ENCODE measurements around the gene CAMSAP2.

CAMSAP2 gene, protein sequence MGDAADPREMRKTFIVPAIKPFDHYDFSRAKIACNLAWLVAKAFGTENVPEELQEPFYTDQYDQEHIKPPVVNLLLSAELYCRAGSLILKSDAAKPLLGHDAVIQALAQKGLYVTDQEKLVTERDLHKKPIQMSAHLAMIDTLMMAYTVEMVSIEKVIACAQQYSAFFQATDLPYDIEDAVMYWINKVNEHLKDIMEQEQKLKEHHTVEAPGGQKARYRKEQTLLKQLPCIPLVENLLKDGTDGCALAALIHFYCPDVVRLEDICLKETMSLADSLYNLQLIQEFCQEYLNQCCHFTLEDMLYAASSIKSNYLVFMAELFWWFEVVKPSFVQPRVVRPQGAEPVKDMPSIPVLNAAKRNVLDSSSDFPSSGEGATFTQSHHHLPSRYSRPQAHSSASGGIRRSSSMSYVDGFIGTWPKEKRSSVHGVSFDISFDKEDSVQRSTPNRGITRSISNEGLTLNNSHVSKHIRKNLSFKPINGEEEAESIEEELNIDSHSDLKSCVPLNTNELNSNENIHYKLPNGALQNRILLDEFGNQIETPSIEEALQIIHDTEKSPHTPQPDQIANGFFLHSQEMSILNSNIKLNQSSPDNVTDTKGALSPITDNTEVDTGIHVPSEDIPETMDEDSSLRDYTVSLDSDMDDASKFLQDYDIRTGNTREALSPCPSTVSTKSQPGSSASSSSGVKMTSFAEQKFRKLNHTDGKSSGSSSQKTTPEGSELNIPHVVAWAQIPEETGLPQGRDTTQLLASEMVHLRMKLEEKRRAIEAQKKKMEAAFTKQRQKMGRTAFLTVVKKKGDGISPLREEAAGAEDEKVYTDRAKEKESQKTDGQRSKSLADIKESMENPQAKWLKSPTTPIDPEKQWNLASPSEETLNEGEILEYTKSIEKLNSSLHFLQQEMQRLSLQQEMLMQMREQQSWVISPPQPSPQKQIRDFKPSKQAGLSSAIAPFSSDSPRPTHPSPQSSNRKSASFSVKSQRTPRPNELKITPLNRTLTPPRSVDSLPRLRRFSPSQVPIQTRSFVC (N-terminal part only)

DNA sequence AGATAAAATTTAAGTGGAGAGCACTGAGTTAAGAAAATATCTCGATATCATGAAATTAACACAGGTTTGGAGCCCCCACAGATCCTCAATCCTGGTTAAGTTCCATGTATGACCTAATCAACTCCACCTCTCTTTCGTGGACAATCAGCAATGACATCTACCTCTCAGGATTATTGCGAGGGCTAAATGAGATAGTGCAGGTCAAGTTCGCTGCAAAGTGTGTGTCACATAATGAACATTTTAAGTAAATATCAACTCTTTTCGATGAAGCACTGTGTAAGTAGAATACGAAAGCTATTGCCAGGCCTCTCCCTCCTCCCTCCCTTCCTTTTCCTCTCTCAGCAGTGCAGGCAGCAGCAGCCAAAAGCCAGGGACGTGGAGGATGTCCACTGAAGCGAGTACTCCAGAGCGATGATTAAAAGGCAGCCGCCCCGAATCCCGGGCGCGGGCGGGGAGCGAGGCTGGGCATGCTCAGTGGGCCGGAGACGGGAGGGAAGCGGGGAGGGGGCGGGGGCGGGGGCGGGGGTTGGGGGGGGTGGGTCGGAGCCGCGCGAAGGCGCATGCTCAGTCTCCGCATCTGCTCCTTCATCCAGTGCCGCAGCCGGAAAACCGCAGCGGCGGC lies at the start of gene CAMSAP2:
Gene CAMSAP2, plus strand, starts transcription at position 567 of the 622 bp plus-strand sequence. CDS start 935 bp downstream, outside the sequence.
- DNase-seq (ENCODE audit: low spot score) = peak; percentile 63

DNA sequence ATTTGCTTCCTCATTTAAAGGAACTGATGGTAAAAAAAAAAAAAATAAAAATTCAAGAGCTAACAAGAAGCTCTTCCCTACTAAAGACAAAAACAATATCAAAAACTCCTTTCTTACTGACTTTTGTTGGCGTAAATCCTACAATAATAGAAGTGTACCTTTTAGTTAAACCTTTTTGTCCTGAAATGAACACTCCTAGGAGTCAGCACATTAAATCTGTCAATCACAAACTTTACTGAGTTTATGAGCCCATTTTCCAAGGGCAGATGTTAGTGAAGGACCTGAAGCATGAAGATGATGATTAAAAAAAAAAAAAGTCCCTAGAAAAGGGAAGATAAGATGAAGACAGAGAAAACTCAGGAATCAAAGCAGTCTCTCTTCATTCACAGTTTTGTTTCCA lies 46.4 kb upstream of the CAMSAP2 start:
- no peak for DNase-seq (ENCODE audit: low spot score)

- no peak for DNase-seq (ENCODE audit: low spot score)
Observed at GRCh38 chr1:200693327-200693726, 45.4 kb upstream of the CAMSAP2 start.

- no peak for DNase-seq (ENCODE audit: low spot score)
Observed at GRCh38 chr1:200694738-200695137, 44.0 kb upstream of the CAMSAP2 start.

DNA sequence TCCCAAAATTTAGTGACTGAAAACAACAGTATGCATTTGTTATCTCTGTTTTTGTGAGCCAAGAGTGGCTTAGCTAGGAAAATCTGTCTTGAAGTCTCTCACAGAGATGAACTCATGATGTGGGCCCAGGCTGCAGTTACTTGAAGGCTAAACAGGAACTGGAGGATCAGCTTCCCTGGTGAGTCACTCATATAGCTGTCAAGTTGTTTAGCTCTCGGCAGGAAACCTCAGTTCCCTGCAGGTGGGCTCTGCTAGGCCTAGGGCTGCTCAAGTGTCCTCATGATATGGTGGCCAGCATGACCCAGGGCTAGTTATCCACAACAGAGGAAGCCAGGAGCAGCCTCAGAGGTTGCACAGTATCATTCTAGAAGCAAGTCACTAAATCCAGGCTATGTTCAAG lies 38.8 kb upstream of the CAMSAP2 start:
- DNase-seq (ENCODE audit: low spot score) = no peak

- DNase-seq (ENCODE audit: low spot score) = no peak
Observed at GRCh38 chr1:200704986-200705500, 33.6 kb upstream of the CAMSAP2 start.

- DNase-seq (ENCODE audit: low spot score) = no peak
Observed at GRCh38 chr1:200706111-200706814, 32.4 kb upstream of the CAMSAP2 start.

DNA sequence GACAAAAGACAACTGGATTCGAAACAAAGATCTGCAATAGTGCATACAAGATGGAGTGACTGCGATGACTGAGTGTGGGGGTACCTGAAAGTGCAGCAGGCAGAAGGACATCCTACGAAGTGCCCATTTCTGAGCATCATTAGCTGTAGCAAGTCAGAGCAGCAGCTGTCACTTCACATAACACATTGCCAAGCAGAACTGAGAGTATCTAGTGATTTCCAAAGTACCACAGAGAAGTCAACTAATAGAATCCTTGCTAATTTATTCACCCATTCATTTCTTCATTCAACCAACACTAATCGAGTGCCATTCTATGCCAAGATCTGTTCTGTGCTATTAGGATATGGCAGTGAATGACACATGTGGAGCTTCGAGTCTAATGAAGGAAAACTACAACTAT lies 31.6 kb upstream of the CAMSAP2 start:
- no peak for DNase-seq (ENCODE audit: low spot score)

DNA sequence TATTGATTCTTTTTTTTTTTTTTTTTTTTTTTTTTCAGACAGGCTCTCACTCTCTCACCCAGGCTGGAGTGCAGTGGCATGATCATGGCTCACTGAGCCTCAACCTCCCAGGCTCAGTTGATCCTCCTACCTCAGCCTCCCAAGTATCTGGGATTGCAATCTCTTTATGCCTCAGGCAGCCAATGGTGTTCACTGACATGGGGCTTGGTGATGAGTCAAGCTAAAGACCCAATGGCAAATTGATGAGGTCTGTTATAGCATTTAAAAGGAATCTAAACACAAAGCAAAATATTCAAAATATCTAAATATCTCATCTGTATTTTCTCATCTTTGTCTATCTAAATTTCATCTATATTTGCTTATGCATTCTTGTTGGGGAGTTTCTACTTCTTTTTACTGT lies 30.5 kb upstream of the CAMSAP2 start:
- no peak for DNase-seq (ENCODE audit: low spot score)

DNA sequence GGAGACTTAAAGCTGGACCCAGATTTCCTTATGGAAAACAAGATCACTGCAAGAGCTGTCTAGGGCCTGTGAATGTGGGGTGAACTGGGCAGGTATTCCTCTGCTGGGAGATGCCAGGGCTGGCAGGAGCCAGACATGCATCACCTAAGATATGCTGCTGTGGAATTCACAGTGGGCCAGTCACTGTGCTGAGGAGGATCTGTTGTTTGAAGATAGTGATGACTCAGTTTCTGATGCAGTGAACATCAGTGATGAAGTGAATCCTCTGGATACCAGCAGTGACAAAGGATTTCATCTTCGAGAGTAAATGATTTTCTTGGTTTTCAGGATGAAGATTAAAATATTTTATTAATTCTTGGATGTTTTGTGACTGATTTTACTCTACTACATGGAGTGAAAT lies 29.9 kb upstream of the CAMSAP2 start:
- no peak for DNase-seq (ENCODE audit: low spot score)

- DNase-seq (ENCODE audit: low spot score) = no peak
Observed at GRCh38 chr1:200710166-200710565, 28.5 kb upstream of the CAMSAP2 start.

DNA sequence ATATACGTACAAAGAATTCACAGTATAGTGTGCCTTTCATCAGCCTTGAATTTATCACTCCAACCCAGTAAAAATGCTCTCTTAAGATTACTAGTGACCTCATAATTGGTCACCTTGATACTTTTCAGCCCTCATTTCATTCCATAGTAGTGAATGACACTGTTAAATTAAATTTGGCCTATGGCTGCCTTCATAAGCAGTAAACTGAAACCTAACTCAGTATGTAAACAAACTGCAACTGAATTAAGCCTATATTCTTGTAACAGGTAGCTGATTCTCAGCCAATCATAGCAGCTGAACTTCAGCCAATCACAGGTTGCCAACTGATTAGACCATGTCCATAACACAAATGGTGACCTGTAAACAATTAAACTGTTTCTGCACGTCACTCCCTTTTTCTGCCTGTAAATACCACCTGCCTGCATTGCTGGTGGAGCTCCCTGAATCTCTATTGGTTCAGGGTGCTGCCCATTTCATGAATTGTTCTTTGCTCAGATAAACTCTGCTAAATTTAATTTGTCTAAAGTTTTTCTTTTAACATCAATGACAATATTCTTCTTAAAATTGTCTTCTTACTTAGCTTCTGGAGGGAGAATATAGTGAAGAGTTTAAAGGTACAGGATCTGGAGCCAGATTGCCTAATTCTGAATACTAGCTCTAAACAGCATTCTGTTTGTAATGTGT lies 24.0 kb upstream of the CAMSAP2 start:
- DNase-seq (ENCODE audit: low spot score) = no peak

DNA sequence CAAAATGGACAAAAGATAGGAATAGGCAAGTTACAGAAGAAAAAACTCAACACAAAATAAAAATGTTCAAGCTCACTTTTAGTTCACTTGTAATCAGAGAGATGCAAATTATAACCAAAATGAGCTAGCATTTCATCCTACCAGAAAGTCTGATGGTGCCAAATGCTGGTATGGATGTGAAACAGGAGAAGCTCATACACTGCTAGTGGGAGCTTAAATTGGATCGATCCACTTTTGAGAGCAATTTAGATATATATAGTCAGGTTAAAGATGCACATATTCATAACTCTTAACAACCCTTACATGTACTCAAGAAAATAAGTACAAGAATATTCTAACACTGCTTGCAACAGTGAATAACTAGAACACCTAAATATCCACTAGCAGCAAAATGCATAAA lies 18.5 kb upstream of the CAMSAP2 start:
- no peak for DNase-seq (ENCODE audit: low spot score)

DNA sequence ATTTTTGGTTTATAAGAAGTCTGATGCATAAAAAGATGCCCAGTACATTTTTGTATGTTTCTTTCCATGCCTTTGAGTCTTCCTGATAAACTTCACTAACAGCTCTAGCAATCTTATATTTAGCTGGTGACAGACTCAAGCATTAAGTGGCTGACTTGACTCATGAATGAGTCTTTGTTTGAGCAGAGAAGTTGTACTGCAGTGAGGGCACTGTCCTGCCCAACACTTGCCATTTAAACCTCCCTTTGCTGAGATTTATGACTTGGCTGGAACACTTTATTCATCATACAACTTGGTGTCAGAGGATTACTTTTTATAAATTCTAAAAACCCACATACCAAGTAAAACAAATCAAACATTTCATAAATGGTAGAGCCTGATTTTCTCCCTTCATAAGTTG lies 14.6 kb upstream of the CAMSAP2 start:
- DNase-seq (ENCODE audit: low spot score) = no peak

GRCh38 chr1:200727257-200727656 lies 11.4 kb upstream of the CAMSAP2 start:
- DNase-seq (ENCODE audit: low spot score) = no peak

GRCh38 chr1:200729863-200730262 lies 8.8 kb upstream of the CAMSAP2 start:
- no peak for DNase-seq (ENCODE audit: low spot score)

DNA sequence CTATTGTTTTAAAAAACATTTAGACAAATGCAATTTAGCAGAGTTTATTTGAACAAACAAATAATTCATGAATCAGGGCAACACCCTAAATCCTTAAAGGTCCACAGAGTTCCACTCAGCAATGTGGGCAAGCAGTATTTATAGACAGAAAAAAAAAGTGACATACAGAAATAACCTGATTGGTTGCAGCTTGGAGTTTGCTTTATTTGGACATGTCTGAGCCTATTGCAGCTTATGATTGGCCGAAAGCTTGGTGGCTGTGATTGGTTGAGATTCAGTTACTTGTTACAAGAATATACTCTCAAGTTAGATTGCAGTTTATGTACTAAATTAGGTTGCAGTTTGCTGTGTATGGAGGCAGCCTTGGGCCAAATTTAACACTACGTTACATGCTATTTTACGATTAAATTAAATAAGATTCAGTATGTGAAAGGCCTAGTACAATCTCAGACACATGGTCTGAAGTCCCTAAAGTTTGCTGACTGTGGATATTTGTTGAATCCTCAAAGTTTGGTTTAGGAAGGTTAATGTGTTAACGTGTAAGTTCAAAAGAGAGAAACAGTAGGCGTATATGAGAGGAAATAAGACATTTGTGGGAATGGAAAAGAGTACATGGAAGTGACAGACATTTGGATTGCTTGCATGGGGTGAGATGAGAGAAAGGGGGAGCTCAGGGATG lies 6.9 kb upstream of the CAMSAP2 start:
- DNase-seq (ENCODE audit: low spot score) = no peak

GRCh38 chr1:200732438-200732837 lies 6.3 kb upstream of the CAMSAP2 start:
- DNase-seq (ENCODE audit: low spot score) = no peak

- DNase-seq (ENCODE audit: low spot score) = no peak
Observed at GRCh38 chr1:200733907-200734306, 4.8 kb upstream of the CAMSAP2 start.

- DNase-seq (ENCODE audit: low spot score) = no peak
Observed at GRCh38 chr1:200737647-200738291, 924 bp upstream of the CAMSAP2 start.

Measured in CD4-positive, alpha-beta T cell treated with Interleukin-2 at 100 ng/mL for 4 hours (primary cell).